Measurements from ENCODE around the gene PRKCH. TPM values are rescaled to one million over a fixed set of nuclear protein-coding genes. Genes with fewer than 3 reads are reported as not detected.

PRKCH gene
- total RNA-seq, 1 experiment from 2014 or later, result 22.3 TPM

DNA sequence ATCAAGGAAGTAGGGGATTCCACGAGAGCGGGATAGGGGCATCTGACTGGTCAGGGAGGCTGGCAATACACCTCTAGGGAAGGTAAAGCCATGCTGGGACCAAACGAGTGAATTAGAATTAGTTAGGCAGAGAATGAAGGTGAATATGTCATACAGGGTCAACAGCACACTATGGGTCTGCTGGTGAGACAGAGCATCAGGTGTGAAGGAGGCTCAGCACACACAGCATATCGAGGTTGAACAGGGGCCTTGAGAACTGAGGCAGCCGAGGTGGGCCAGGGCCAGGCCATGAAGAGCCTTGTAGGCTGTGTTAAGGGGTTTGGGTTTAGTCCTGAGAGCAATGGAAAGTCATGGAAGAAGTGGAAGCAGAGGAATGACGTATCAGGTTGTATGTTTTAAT is 137.8 kb downstream of the PRKCH start:
- TF ChIP-seq, protein P1, sequence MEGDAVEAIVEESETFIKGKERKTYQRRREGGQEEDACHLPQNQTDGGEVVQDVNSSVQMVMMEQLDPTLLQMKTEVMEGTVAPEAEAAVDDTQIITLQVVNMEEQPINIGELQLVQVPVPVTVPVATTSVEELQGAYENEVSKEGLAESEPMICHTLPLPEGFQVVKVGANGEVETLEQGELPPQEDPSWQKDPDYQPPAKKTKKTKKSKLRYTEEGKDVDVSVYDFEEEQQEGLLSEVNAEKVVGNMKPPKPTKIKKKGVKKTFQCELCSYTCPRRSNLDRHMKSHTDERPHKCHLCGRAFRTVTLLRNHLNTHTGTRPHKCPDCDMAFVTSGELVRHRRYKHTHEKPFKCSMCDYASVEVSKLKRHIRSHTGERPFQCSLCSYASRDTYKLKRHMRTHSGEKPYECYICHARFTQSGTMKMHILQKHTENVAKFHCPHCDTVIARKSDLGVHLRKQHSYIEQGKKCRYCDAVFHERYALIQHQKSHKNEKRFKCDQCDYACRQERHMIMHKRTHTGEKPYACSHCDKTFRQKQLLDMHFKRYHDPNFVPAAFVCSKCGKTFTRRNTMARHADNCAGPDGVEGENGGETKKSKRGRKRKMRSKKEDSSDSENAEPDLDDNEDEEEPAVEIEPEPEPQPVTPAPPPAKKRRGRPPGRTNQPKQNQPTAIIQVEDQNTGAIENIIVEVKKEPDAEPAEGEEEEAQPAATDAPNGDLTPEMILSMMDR (IDR thresholded peaks at IDR 0.05; ENCODE audit: unreplicated experiment), result no peak
- no peak for DNase-seq
- peaks cover 5% of the 10 kb centered on the region for H3K36me3 Mint-ChIP-seq (ENCODE audit: insufficient read depth, unreplicated experiment)
- CTCF ChIA-PET, result no interaction called here
- H3K9me3 Mint-ChIP-seq (ENCODE audit: low read depth, unreplicated experiment), result peaks cover 2% of the 10 kb centered on the region
- H3K4me3 Mint-ChIP-seq (ENCODE audit: low read depth, unreplicated experiment), result no peak overlapping the region
- peaks cover 20% of the 10 kb centered on the region for H3K4me1 Mint-ChIP-seq (ENCODE audit: low read depth, unreplicated experiment)
- no peak overlapping the region for H3K27ac Mint-ChIP-seq (ENCODE audit: unreplicated experiment)
- no peaks in the 10 kb centered on the region for H3K27me3 Mint-ChIP-seq (ENCODE audit: unreplicated experiment)
- BruUV-seq (replicated peaks), result no TSS peak
- intact Hi-C loops (cut with micrococcal nuclease; ENCODE audit: unreplicated experiment), result no loop called here

DNA sequence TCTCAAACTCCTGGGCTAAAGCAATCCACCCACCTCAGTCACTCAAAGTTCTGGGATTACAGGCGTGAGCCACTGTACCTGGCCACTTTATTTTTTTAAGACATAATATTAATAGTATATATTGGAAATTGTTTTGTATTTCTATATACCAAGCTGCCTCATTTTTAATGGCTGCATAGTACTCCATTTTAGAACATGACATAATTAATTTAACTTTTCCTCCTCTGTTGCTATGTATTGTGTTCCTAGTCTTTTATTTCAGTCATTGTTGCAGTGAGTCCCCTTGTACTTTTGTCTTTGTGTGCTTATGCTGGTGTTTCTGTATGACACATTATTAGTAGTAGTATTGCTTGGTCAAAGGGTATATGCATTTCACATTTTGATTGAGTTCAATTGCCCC is 138.7 kb downstream of the PRKCH start:
- BruUV-seq (replicated peaks), result no TSS peak
- H3K4me3 Mint-ChIP-seq (ENCODE audit: low read depth, unreplicated experiment), result no peak overlapping the region
- peaks cover 20% of the 10 kb centered on the region for H3K4me1 Mint-ChIP-seq (ENCODE audit: low read depth, unreplicated experiment)
- H3K36me3 Mint-ChIP-seq (ENCODE audit: insufficient read depth, unreplicated experiment), result peaks cover 5% of the 10 kb centered on the region
- H3K27me3 Mint-ChIP-seq (ENCODE audit: unreplicated experiment), result no peaks in the 10 kb centered on the region
- no peak overlapping the region for H3K27ac Mint-ChIP-seq (ENCODE audit: unreplicated experiment)
- no peak for DNase-seq
- TF ChIP-seq, protein P1 (IDR thresholded peaks at IDR 0.05; ENCODE audit: unreplicated experiment), result no peak
- intact Hi-C loops (cut with micrococcal nuclease; ENCODE audit: unreplicated experiment), result loop anchor here (2.0 to 5.0 kb wide), 3 partner anchors 271 to 662 kb away; no protein-coding TSS in a partner anchor
- CTCF ChIA-PET, result interaction anchor here (0.6 kb wide), 1 partner anchor 78 kb away, joined by 3 read pairs; no protein-coding TSS in a partner anchor
- peaks cover 2% of the 10 kb centered on the region for H3K9me3 Mint-ChIP-seq (ENCODE audit: low read depth, unreplicated experiment)

DNA sequence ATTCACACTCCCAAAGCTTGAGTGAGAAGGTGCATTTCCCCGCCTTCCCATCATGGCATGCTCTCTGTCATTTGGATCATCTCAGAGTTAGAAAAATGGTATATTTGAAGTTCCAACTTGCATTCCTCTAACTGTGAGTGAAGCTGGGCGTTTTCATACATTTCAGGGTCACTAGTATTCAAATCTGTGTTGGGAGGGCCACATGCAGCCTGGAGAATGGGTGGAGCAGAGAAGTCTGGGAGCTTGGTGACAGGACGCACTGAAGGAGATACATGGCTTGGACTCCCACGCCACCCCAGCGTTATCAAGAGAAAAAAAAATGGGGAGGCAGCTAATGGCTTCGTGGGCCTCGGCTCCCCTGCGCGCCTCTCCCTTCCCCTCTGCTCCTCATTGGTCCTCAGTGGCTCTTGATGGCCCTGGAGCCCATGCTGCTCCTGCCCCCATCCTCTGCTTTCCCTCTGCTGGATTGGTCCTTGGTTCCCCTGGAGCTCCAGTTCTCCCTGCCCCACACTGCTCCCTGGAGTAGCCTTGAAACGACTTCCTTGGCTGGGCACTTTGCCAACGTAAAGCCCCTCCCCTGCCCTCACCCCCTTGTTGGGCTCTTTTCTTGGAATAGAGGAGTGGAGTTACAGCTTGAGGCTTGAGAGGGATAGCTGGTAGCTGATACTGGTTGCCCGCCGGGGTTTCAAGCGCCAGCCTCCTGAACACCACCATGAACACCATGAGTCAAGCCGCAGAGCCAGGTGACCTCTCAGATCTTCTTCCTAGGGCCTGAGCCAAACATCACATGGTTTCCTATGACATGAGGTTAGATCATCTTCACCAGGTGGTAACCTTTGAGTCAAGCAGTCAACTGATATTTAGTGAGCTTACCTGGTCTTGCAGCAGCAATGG is 139.6 kb downstream of the PRKCH start:
- TF ChIP-seq, protein P1 (IDR thresholded peaks at IDR 0.05; ENCODE audit: unreplicated experiment), result no peak
- Mint-ChIP-seq H3K9me3 (ENCODE audit: low read depth, unreplicated experiment) (peaks cover 2% of the 10 kb centered on the region), H3K36me3 (ENCODE audit: insufficient read depth, unreplicated experiment) (peaks cover 5% of the 10 kb centered on the region), H3K27me3 (ENCODE audit: unreplicated experiment) (no peaks in the 10 kb centered on the region), H3K4me3 (ENCODE audit: low read depth, unreplicated experiment) (no peak overlapping the region), H3K4me1 (ENCODE audit: low read depth, unreplicated experiment) (peaks cover 20% of the 10 kb centered on the region), H3K27ac (ENCODE audit: unreplicated experiment) (no peak overlapping the region)
- DNase-seq, result no peak
- CTCF ChIA-PET, result interaction anchor here (0.6 to 2.0 kb wide), 4 partner anchors 17 to 377 kb away, joined by 3 to 7 read pairs (median 4); no protein-coding TSS in a partner anchor
- BruUV-seq (replicated peaks), result no TSS peak
- intact Hi-C loops (cut with micrococcal nuclease; ENCODE audit: unreplicated experiment), result loop anchor here (2.0 to 5.0 kb wide), 3 partner anchors 270 to 661 kb away; no protein-coding TSS in a partner anchor

DNA sequence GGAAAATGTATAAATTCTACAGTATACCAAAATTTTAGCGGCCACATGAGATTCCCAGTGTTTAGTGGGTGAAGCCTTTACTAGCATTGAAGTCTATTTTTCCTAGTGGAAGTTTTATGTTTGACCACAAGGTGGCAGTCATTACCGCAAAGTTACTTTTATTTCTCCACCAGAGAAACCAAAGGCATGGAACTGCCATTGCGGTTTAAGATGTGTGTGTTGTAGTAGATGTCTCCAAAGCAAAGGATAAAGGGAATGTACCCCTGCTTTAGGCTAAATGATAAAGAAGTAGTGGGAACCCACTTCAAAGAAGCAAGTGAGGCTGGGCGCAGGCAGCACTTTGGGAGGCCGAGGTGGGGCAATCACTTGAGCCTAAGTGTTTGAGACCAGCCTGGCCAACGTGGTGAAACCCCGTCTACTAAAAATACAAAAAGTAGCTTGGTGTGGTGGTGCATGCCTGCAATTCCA is 140.5 kb downstream of the PRKCH start:
- TF ChIP-seq, protein P1 (IDR thresholded peaks at IDR 0.05; ENCODE audit: unreplicated experiment), result peak; percentile 54
- peaks cover 25% of the 10 kb centered on the region for H3K4me1 Mint-ChIP-seq (ENCODE audit: low read depth, unreplicated experiment)
- peaks cover 2% of the 10 kb centered on the region for H3K9me3 Mint-ChIP-seq (ENCODE audit: low read depth, unreplicated experiment)
- H3K36me3 Mint-ChIP-seq (ENCODE audit: insufficient read depth, unreplicated experiment), result peaks cover 5% of the 10 kb centered on the region
- H3K27ac Mint-ChIP-seq (ENCODE audit: unreplicated experiment), result peak overlapping the region; percentile 78
- peak; percentile 50 for DNase-seq
- no peaks in the 10 kb centered on the region for H3K27me3 Mint-ChIP-seq (ENCODE audit: unreplicated experiment)
- no TSS peak for BruUV-seq (replicated peaks)
- intact Hi-C loops (cut with micrococcal nuclease; ENCODE audit: unreplicated experiment), result loop anchor here (1.0 to 5.0 kb wide), 4 partner anchors 269 to 660 kb away; no protein-coding TSS in a partner anchor
- no peak overlapping the region for H3K4me3 Mint-ChIP-seq (ENCODE audit: low read depth, unreplicated experiment)
- CTCF ChIA-PET, result interaction anchor here (1.3 to 2.0 kb wide), 2 partner anchors 16 to 376 kb away, joined by 4 to 7 read pairs; no protein-coding TSS in a partner anchor
